GM21528 (cell line): ENCODE measurements around the gene E2F1.
"Not testable (repeated sequence)": the region's sequence is repeated elsewhere in the genome, so short reads cannot be mapped to it uniquely, and the experiment has no call there.

Source experiments
- ATAC-seq: cut with Tn5 transposase; IDR thresholded peaks from one replicate; pipeline ENCODE4 v1.9.1; 2021; ENCODE audit warnings: mild to moderate bottlenecking, moderate library complexity; ENCODE audit not compliant: unreplicated experiment, low FRiP score

The E2F1 gene

GRCh38 chr20:33713865-33714367 is 27.7 kb upstream of the E2F1 start:
- no peak for ATAC-seq

GRCh38 chr20:33711446-33711738 is 25.2 kb upstream of the E2F1 start:
- ATAC-seq = no peak

- no peak for ATAC-seq
Observed at GRCh38 chr20:33710681-33711445, 24.7 kb upstream of the E2F1 start.

- ATAC-seq = no peak
Observed at GRCh38 chr20:33709905-33710541, 23.8 kb upstream of the E2F1 start.

GRCh38 chr20:33709398-33709797 is 23.2 kb upstream of the E2F1 start:
- no peak for ATAC-seq

GRCh38 chr20:33707668-33708067 is 21.5 kb upstream of the E2F1 start:
- ATAC-seq = no peak

GRCh38 chr20:33704197-33704924 is 18.2 kb upstream of the E2F1 start:
- ATAC-seq = no peak

- no peak for ATAC-seq
Observed at GRCh38 chr20:33703498-33704137, 17.4 kb upstream of the E2F1 start.

GRCh38 chr20:33702861-33703260 is 16.7 kb upstream of the E2F1 start:
- no peak for ATAC-seq

GRCh38 chr20:33701629-33702450 is 15.7 kb upstream of the E2F1 start:
- no peak for ATAC-seq

GRCh38 chr20:33700696-33701441 is 14.7 kb upstream of the E2F1 start:
- not testable (repeated sequence) for ATAC-seq

- not testable (repeated sequence) for ATAC-seq
Observed at GRCh38 chr20:33698966-33699365, 12.8 kb upstream of the E2F1 start.

GRCh38 chr20:33697129-33697528 is 10.9 kb upstream of the E2F1 start:
- ATAC-seq = no peak

GRCh38 chr20:33696448-33696847 is 10.3 kb upstream of the E2F1 start:
- no peak for ATAC-seq

GRCh38 chr20:33694639-33695012 is 8.4 kb upstream of the E2F1 start:
- ATAC-seq = no peak

- ATAC-seq = no peak
Observed at GRCh38 chr20:33693741-33694638, 7.8 kb upstream of the E2F1 start.

GRCh38 chr20:33693289-33693688 is 7.1 kb upstream of the E2F1 start:
- no peak for ATAC-seq

GRCh38 chr20:33689973-33690372 is 3.8 kb upstream of the E2F1 start:
- ATAC-seq = no peak

GRCh38 chr20:33689493-33689892 is 3.3 kb upstream of the E2F1 start:
- ATAC-seq = no peak
